GM21619 (cell line): ENCODE results near the gene RELB.

ENCODE experiments used
- ATAC-seq: cut with Tn5 transposase; IDR thresholded peaks from one replicate; pipeline ENCODE4 v1.9.1; 2021; ENCODE audit not compliant: unreplicated experiment

Gene RELB

DNA sequence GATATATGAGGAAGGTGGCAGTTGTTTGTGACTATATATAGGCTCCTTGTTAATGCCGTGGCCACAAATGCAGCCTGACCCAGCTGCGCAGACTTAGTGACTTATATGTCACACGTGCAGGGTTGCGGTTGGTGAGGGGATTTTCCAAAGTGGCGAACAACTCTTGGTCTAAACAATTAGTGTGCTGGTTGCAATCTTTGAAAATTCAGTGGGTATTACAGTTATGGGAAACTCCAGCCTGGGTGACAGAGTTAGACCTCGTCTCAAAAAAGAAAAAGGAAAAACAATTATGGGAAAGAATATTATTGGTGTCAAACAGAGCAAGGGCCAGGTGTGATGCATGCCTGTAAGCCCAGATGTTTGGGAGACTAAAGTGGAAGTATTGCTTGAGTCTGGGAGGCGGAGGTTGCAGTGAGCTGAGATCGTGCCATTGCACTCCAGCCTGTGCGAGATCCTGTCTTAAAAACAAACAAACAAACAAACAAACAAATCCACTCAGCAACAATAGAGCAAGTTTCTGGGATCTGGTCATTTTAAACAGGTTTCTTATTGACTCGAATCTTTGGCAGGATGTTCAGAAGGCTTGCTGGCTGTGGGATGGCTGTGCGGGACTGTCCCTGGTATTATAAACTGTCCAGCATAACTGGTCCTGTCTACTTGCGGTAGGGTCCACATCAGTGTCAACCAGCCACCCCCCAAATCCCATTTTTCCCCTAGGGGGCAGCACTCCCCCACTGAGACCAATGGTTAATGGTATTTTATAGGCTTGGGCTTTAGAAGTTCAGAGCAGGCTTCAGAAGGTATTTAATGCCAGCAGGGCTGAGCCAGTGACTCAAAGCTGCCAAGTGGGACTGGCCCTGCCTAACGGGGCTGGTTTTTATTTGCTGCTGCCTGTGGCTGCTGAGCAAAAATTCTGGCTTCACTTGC lies 15.4 kb downstream of the RELB start:
- ATAC-seq = peak; percentile 64

DNA sequence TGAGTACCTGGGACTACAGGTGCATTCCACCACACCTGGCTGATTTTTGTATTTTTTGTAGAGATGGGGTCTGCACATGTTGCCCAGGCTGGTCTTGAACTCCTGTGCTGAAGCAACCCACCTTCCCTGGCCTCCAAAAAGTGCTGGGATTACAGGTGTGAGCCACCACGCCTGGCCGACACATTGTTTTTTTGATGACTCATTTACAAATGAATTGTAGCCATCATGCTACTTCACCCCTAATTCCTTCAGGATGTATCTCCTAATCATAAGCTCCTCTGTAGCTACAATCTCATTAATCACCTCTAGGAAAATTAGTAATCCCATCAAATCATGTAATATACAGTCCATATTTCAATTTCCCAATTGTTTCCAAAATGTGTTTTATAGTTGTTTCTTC lies 17.9 kb downstream of the RELB start:
- no peak for ATAC-seq

DNA sequence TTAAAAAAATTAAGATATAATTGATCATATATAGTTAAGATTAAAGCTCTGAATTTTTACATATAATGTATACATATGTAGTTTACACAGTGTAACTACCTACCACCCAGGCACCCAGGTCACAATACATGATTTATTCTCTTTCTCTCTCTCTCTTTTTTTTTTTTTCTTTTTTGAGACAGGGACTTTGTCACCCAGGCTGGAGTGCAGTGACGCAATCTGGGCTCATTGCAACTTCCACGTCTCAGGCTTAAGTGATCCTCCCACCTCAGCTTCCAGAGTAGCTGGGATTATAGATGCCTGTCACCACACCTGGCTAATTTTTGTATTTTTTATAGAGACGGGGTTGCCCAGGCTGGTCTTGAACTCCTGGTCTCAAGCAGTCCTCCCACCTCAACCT lies 18.8 kb downstream of the RELB start:
- no peak for ATAC-seq

DNA sequence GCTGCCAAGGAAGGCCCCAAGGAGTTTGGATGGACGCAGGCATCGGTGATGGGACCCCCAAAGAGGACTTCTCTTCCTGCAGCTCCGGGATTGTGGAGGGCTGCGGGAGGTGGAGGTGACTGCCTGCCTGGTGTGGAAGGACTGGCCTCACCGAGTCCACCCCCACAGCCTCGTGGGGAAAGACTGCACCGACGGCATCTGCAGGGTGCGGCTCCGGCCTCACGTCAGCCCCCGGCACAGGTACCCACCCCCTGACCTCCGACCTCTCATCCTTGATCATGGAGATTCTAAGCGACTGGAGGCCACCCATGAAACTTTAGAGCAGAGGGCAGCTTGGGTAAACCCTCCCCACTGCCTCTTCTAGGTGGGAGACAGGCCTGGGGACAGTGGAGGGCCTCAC lies 20.7 kb downstream of the RELB start:
- ATAC-seq = no peak

DNA sequence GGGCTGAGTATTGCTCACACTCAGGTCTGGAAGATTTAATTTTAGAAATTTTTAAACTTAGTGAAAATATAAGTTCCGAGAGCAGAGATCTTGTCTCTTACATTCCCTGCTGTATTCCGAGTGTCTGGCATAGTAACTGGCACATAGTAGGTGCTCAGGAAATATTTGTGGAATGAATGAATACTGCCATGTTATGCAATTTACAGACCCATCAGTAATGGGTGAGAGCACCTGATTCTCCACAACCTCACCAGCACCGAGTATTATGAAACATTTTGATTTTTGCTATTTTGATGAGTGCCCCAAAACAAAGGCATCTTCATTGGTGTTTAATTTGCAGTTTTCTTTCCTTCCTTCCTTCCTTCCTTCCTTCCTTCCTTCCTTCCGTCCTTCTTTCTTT lies 21.8 kb downstream of the RELB start:
- no peak for ATAC-seq

DNA sequence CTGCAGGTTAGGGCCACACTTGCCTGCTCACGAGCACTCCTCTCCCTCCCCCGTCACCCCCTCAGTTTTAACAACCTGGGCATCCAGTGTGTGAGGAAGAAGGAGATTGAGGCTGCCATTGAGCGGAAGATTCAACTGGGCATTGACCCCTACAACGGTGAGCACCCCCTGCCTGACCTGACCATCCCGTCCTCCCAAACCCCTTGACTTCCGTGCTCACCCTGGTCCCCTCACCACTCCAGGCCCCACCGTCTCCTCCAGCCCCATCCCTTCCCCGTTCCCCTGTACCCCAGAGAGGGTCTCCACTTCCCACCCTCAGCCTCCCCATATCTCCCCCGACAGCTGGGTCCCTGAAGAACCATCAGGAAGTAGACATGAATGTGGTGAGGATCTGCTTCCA lies 24.0 kb downstream of the RELB start:
- no peak for ATAC-seq

DNA sequence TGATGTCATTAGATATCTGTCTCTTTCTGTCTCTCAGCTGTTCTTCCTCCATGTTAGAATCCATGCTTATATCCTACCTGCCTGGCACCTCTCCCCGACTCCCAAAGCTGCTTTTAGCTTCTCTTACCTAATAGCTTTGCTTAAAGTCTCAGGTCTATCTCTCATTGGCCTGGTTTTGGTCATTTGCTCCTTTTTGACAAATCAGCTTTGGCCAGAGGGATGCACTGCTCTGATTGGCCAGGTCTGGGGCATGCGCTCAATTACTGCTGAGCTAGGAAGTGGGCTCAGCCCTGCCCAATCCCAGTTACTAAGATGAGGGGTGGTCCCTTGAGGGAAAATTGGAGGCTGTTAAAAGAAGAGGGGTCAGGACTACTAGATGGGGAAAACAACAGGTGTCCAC lies 26.1 kb downstream of the RELB start:
- no peak for ATAC-seq

DNA sequence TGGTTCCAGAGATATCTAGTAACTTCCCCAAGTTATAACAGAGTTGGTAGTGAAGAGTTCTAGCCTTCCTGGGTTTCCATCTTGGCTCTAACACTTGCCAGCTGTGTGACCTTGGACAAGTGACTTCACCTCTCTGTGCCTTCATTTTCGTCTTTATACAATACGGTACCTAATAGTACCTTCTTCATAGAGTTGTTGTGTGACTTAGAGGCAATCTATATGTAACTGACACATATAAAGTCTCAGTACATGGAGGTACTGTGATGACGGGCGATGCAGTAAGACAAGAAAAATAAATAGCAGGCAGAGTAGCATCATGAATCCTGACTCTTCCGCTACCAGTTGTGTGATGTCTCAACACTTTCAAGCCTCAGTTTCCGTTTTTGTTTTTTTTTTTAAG lies 29.6 kb downstream of the RELB start:
- ATAC-seq = no peak

DNA sequence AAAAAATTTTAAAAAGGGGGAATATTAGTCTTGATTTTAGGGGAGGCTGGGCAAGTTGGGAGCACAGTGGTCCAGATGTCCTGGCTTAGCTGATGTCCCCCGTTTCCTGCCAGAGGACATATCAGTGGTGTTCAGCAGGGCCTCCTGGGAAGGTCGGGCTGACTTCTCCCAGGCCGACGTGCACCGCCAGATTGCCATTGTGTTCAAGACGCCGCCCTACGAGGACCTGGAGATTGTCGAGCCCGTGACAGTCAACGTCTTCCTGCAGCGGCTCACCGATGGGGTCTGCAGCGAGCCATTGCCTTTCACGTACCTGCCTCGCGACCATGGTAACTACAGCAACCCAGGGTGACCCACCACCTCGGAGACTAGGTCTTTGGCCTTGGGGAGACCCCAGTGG lies 31.2 kb downstream of the RELB start:
- no peak for ATAC-seq

DNA sequence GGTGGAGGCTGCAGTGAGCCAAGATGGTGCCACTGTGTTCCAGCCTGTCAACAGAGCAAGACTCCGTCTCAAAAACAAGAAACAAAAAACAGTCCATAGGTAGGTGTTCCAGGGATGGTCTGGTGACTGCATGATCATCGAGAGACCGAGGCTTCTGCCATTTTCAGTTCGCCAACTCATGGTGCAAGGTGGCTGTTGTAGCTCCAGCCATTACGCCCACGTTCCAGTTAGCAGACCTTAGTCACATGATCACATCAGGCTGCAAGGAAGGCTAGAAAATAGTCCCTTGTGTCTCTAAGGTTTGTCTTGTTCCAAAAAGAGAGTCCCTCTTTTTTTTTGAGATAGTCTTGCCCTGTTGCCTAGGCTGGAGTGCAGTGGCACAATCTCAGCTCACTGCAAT lies 34.5 kb downstream of the RELB start:
- no peak for ATAC-seq

DNA sequence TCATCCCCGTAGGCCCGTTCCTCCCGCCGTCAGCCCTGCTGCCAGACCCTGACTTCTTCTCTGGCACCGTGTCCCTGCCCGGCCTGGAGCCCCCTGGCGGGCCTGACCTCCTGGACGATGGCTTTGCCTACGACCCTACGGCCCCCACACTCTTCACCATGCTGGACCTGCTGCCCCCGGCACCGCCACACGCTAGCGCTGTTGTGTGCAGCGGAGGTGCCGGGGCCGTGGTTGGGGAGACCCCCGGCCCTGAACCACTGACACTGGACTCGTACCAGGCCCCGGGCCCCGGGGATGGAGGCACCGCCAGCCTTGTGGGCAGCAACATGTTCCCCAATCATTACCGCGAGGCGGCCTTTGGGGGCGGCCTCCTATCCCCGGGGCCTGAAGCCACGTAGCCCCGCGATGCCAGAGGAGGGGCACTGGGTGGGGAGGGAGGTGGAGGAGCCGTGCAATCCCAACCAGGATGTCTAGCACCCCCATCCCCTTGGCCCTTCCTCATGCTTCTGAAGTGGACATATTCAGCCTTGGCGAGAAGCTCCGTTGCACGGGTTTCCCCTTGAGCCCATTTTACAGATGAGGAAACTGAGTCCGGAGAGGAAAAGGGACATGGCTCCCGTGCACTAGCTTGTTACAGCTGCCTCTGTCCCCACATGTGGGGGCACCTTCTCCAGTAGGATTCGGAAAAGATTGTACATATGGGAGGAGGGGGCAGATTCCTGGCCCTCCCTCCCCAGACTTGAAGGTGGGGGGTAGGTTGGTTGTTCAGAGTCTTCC lies 36.3 kb downstream of the RELB start:
- ATAC-seq = no peak

DNA sequence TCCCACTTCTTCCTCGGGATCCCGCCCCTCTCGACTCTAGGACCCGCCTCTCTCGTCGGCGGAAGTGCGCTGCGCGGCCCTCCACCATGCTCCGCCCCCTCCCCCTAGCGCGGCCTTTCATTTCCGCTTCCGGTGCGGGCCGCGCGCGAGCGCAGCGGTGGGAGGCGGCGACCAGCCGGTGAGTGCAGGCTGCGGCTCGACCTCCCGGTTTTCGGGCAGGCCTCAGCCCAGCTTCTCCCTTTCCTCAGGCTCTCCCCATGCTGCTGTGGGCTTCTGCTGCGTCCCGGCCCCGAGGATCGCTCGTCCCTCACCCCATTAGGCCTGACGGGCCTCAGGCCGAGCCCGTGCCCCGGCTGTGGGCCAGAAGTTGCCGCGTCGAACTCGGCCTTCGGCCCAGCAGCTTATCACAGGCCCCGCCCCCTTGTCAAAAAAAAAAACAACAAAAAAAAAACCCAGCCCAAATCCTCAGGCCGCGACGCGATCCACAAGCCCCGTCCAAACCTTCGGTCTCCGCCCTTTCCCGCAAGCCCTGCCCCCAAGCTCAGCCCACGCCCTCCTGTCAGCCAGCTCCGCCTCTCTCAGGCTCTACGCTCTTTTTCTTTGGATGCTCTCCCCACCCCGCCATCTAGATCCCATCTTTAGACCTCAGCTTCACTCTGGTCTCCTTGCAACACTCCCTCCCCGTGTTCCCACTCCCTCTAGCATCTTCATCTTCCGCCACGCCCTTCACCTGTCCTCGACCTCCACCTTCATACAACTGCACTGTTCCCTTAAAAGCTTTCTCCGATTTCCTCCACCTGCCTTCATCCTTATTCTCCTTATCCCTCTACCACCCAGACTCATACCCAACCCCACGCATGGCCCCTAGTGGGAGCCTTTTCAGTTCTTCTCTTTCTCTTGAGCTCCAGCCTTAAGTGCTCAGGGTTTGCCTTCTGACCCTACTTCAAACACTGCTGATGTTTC lies 37.9 kb downstream of the RELB start, which contains the start of gene CLASRP:
CLASRP (plus strand) TSS at position 115 of the 963 bp plus-strand sequence. CDS start 1,168 bp downstream, outside the sequence.
- peak; percentile 87 for ATAC-seq

DNA sequence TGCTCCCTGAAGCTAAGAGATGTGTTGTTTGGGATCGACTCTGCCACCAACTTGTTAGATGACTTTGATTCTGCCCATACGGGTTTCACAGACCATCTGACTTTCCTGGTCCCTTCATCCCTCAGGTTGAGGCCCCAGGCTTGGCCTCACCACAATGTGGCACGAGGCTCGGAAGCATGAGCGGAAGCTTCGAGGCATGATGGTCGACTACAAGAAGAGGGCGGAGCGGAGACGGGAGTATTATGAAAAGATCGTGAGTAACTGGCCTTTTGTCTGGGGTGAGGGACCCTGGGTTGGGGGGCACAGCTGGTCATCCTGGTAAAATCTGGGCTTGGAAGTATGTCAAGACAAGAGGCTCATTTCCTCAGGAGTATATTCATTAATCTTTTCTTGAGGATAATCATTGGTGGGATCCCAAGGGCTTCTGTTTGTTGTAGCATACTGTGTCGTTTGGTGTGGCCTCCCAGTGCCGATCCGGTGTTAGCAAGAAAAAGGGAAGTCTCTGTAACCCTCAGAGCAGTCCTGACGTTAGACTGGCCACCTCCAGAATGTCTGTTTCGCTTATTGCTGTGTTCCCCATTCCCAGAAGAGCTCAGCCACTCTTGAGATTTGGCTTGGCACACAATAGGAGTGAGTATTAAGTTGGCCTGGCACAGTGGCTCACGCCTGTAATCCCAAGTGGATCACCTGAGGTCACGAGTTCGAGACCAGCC lies 39.0 kb downstream of the RELB start:
- ATAC-seq = no peak

DNA sequence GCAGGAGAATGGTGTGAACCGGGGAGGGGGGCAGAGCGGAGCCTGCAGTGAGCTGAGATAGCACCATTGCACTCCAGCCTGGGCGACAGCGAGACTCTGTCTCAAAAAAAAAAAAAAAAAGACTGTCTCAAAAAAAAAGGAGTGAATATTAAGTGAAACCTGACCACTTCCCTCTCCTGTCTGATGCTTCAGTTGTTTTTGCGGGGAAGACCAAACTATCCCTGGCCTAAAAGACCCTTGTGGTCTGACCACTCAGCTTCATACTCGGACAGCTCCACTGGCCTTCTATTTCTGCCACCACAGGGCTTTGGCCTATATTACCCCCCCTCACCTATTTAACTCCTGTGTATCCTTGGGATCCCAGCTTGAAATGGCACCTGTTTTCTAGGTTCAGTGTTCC lies 39.9 kb downstream of the RELB start:
- ATAC-seq = no peak

DNA sequence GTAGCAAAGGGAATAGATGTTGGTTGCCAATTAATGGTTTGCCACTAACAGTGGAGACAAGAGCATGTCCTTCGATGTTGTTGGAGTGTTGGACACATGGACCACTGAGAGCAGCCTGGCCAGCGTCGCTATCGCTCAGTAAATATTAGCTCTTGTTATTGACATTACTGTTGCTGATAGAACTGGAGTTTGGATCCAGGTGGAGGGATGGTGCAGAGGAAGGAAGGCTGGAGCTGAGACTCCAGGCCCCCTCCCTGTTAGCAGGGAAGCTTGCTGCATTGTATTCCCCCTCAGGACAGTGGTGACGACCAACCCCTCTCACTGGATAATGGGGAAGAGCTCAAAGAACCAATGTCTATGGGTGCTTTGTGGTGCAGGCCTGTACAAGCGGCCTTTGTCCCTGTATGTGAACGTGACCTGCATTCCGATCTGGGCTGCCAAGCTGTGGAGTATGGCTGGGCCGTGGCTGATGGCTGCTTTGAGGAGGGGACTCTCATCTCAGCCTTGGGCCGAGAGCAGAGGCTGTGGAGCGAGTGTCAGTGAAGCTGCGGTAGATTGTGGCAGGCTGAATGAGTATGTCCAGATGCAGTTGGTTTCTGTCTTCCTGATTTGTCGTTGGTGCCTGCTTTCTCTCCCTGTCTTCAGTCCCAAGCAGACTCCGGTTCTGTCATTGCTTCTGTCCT lies 44.5 kb downstream of the RELB start:
- no peak for ATAC-seq

DNA sequence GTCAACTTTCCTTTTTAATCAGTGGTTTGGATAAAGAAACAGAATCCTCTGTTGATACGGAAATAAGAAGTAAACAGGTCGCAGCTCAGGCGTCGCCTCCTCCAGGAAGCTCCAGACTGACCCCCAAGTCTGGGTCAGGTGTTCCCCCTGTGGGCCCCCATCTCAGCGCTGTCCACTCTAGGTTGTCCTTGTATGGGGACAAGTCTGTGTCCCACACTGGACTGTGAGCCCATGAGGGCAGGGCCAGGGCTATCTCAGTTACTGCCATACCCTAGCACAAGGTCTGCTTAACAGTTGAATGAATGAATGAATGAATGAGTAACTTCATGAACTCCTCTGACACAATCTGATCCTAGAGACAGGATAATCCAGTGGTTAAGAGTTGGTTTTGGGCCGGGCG lies 45.1 kb downstream of the RELB start:
- ATAC-seq = no peak

DNA sequence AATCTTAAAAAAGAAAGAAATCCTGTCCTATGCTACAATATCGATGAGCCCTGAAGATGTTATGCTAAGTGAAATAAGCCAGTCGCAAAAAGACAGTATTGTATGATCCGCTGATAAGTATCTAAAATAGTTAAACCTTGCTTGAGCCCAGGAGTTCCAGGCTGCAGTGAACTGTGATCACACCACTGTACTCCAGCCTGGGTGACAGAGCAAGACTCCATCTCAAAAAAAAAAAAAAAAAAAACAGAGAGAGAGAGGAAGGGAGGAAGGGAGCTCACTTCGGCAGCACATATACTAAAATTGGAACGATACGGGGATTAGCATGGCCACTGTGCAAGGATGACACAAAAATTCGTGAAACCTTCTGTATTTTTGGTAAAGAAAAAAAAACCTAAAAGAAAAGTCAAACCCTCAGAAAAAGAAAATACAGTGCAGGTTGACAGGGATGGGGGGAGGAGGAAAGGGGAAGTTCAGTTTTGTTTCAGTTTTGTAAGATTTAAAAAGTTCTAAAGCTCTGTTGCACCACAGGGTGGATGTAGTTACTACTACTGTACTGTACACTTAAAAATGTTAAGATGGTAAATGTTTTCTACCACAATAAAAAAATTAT lies 46.0 kb downstream of the RELB start:
- ATAC-seq = no peak

DNA sequence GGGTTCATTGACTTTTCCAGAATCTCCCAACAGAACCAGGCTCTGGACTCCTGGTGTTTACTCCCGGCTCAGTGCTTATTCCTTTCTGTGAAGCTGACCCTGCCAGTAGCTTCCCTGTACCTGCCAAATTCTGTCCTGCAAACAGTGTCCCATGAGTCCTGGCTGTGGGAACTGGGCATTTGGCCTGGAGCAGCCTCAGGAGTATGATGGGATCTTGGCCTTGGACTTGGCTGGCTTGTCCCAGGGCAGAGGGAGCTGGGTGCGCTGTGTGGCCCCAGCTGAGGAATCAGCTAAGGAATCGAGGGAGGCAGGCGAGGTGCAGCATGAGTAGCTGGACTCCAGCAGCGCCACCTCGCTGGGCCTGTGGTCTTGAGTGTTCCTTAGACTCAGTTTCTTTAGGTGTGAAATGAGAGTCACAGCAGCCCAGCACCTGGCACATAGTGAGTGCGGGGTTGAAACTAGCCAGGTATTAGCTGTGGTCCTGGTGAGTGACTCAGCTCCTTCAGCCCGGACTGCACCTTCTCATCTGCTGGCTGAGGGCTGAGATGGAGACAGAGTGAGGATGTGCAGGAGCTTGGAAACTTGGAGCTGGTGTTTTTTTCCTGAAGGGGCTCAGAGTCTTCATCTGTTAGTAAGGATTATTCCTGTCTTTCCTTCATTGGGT lies 47.9 kb downstream of the RELB start:
- no peak for ATAC-seq

DNA sequence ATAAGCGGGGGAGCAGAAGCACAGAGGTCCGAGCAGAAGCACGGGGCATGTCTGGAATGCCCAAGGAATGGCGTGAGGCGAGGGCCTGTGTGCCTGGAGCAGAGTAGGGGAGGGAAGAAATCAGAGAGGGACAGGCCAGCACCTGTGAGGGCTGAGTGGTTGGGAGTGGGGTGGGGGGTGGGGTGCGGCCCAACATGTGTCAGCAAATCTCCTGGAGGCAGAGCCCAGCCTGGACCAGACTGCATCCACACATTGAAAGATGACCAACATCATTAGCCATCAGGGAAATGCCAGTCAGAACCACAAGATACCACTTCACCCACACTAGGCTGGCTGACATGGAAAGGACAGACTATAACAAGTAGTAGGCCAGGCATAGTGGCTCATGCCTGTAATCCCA lies 48.8 kb downstream of the RELB start:
- ATAC-seq = no peak
